HEK293T (cell line): ENCODE data around the gene MGA.

Source experiments
- ARNT ChIP-seq: fragments of 450-650 bp; IDR thresholded peaks from 2 replicates; pipeline ENCODE4 v1.6.1; 2017; ENCODE audit warnings: mild to moderate bottlenecking
- CTBP1 ChIP-seq: fragments of 450-650 bp; IDR thresholded peaks from 2 replicates; pipeline ENCODE4 v1.6.1; 2016; ENCODE audit warnings: borderline replicate concordance
- FOXK2 ChIP-seq: fragments of 450-650 bp; IDR thresholded peaks from 2 replicates; pipeline ENCODE4 v1.6.1; 2016; ENCODE audit warnings: mild to moderate bottlenecking
- FOXM1 ChIP-seq: fragments of 450-650 bp; IDR thresholded peaks from 2 replicates; pipeline ENCODE4 v1.6.1; 2017; ENCODE audit warnings: mild to moderate bottlenecking, borderline replicate concordance
- L3MBTL2 ChIP-seq: fragments of 450-650 bp; conservative IDR thresholded peaks from 2 replicates; pipeline ENCODE4 v1.6.1; 2016; ENCODE audit warnings: mild to moderate bottlenecking
- NFRKB ChIP-seq: fragments of 450-650 bp; IDR thresholded peaks from 2 replicates; pipeline ENCODE4 v1.6.1; 2016; ENCODE audit warnings: mild to moderate bottlenecking, moderate library complexity
- PKNOX1 ChIP-seq: fragments of 450-650 bp; IDR thresholded peaks from 2 replicates; pipeline ENCODE4 v1.6.1; 2016
- SP1 ChIP-seq: fragments of 450-650 bp; IDR thresholded peaks from 2 replicates; pipeline ENCODE4 v1.6.1; 2017
- ZNF384 ChIP-seq: fragments of 450-650 bp; IDR thresholded peaks from 2 replicates; pipeline ENCODE4 v1.6.1; 2016

DNA sequence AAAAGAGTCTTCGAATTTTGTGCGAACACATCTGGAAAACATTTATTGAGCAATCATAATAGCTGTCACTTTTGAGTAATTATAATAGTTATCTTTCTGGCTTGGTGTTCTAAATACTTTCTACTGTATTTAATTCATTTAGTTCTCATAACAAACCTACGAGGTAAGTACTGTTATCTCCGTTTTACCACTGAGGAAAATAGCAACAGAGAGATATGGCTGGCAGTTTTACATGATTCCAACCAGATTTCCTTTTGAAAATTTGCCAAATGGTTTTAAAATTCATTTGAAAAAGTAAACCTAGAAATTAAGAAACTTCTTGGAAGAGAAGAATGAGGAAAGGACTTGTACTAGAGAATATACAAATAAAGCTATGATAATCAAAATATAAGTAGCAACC, 37.3 kb upstream of the MGA start:
- no peak for TF ChIP-seq FOXK2
- TF ChIP-seq PKNOX1, result no peak
- no peak for TF ChIP-seq L3MBTL2
- no peak for TF ChIP-seq ZNF384
- no peak for TF ChIP-seq ARNT
- TF ChIP-seq NFRKB, result no peak
- TF ChIP-seq CTBP1, result no peak
- no peak for TF ChIP-seq SP1
- no peak for TF ChIP-seq FOXM1
